HL-60/S4 treated with phorbol 12-myristate 13-acetate at 8.2 ng/mL for 4 days and 3 days (cell line): ENCODE data around the gene GET4.
"Not testable (repeated sequence)": the region's sequence is repeated elsewhere in the genome, so short reads cannot be mapped to it uniquely, and the experiment has no call there.

Experiments
- in situ Hi-C: fragments of 300-500 bp; cut with MboI; formaldehyde crosslinking; loops from 2 replicates; pipeline ENCODE4 v1.15.0; 2022; ENCODE audit warnings: low sequenced_read_pairs

The GET4 gene

GRCh38 chr7:897086-897485 lies 20.7 kb downstream of the GET4 start:
- in situ Hi-C loops, result no loop called here

GRCh38 chr7:897771-898376 lies 21.5 kb downstream of the GET4 start:
- in situ Hi-C loops, result no loop called here

DNA sequence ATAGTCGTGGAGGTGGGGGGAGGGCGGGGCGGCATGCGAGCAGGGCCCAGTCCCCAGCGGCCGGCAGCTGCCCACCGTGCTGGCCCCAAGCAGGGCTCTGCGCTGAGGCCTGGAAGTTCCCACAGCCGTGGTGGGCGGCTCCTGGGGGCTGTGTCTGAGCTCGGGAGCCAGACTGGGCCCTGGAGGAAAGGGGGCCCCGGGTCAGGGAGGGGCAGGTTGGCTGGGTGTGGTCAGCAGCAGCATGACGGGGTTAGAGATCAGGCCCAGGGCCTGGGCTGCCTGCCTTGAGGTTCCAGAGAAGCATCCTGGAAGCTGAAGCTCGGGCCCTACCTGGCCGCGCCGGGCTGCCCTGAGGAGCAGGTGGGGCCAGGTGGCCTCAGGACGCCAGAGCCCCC lies 22.1 kb downstream of the GET4 start:
- in situ Hi-C loops, result no loop called here

GRCh38 chr7:898855-899681 lies 22.7 kb downstream of the GET4 start:
- in situ Hi-C loops, result no loop called here

GRCh38 chr7:899806-900205 lies 23.5 kb downstream of the GET4 start:
- in situ Hi-C loops, result no loop called here

GRCh38 chr7:900331-901040 lies 24.1 kb downstream of the GET4 start:
- in situ Hi-C loops, result no loop called here

DNA sequence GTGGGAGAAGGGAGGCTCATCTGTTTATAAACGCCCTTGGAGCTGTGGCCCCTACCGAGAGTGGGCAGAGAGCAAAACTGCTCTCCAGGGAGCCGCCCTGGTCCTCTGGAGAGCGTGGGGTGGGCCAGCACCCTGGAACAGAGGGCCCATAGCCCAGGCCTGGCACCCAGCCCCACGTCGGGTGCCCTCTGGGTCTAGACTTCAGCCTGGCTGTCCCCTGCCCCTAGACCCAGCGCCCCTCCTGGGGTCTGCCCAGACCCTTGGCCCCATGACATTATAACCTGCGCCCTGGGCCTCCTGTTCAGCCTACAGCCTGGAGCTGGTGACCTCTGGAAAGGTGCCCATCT lies 24.7 kb downstream of the GET4 start:
- in situ Hi-C loops, result no loop called here

DNA sequence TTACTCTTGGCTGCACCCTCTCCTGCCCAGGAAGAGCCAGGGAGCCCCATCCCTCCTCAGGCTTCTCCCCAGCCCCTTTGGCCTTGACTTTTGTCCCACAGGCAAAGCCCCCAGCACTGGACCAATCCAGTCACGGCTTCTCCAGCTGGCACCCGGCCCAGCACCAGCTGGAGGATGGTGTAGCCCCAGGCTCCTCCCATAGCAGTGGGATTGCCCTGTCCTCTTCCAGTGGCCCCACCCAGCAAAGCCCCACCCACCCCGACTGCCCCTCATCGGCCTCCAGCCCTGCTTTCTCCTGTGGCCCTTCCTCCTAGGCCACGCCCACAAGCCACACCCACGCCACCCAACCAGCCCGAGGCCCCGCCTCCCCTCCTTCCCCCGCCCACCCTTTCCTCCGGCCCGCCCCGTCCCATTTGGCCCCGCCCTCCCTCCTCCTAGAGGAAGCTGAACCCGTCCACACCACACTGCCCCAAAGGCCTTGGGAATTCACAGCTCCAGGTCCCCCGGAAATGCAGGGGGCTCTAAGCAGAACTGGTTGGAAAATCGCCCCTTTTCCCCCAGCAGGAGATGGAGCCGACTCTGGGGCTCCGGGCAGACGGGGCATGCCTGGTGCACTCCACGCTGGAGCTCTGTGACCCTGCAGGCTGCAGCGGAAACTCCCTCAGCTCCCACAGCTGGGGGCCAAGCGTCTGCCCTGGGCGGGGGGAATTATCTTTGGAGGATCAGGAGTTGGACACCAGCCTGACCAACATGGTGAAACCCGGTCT lies 25.2 kb downstream of the GET4 start:
- in situ Hi-C loops, result no loop called here

GRCh38 chr7:902996-903395 lies 26.6 kb downstream of the GET4 start:
- in situ Hi-C loops, result no loop called here

- in situ Hi-C loops, result no loop called here
Observed at GRCh38 chr7:903921-904755, 27.8 kb downstream of the GET4 start.

GRCh38 chr7:904847-905246 lies 28.5 kb downstream of the GET4 start:
- in situ Hi-C loops, result no loop called here

GRCh38 chr7:906776-907157 lies 30.4 kb downstream of the GET4 start:
- in situ Hi-C loops, result no loop called here

DNA sequence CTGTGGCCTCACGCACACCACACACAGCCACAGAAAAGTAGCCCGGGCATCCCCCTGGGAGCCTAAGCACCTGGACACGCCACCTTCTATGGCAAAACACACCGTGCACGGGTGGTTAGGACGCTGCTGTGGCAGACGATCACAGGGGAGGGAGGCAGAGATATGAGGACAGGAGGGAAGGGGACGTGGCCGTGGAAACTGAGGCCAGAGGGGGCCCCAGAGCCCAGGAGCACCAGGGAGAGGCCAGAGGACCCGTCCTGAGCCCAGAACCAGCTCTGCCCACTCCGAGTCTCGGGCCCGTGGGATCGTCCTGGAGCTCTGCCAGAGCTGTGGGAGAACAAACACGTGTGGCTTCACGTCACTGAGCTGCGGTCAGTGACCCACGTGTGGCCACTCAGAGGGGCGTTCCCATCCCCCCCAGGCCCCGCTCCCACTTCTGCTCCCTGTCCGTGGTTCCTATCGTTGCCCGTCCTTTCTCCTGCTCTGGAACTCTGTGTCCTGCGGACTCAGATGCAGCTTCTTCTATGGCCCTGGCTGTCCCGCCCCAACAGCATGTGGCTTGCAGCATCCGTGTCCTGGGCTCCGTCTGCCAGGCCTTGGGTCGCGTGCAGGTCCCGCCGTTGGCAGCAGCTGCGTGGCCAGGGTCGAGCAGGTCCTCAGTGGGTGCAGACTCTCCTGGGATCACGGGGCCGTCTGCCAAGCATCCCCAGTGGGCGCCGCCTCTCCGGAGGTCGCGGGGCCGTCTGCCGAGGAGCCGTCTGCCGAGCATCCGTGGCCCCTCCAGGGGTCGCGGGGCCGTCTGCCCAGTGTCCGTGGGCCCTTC lies 31.0 kb downstream of the GET4 start:
- in situ Hi-C loops, result no loop called here

DNA sequence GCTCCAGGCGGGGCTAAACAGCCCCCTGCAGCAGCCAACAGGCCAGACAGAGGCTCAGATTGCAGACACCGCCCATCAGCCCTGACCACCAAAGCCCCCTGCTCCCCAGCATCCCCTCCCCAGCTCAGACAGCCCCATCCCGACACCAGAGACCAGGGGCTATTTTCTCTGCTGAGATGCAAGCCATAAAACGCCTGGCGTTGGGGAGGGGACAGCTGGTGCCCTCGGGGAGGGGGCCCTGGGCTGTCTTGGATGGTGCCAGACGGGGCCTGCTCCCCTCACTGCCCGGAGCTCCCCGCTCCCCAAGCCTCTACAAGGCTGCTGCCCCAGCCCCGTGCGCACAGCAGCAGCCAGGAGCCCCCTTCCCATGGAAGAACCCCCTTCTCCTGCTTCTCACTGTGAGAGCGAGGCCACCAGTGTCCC lies 31.8 kb downstream of the GET4 start:
- in situ Hi-C loops, result no loop called here

- in situ Hi-C loops, result not testable (repeated sequence)
Observed at GRCh38 chr7:908591-909357, 32.4 kb downstream of the GET4 start.

GRCh38 chr7:909358-910329 lies 33.3 kb downstream of the GET4 start:
- in situ Hi-C loops, result no loop called here

DNA sequence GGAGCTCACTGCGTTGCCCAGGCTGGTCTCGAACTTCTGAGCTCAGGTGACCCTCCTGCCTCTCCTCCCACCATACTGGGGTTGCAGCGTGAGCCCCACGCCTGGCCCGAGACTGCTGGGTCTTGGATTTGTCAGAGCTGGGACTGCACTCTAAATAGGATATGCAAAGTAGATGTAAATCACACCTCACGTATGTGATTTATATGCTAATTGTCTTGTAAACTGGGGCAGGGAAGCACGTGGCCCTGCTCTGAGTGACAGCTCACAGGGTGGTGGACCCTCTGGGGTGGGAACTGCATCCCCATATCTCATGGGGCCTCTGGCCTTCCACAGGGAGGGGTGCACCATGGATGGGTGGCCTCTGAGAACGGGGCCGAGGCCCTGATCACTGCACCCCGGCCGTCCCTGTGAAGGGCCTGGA lies 34.1 kb downstream of the GET4 start:
- in situ Hi-C loops, result no loop called here
